IPS DF 6.9 (cell line): ENCODE data around the gene MYH9.
"Not testable (repeated sequence)": the region's sequence is repeated elsewhere in the genome, so short reads cannot be mapped to it uniquely, and the experiment has no call there.

Experiments used
- DNase-seq: peaks from one replicate; pipeline ENCODE4 v3.0.0-alpha.2; 2013; ENCODE audit warnings: low read depth, low spot score
- H3K27ac ChIP-seq: one replicate; pipeline ENCODE4 v1.5.1; 2013; ENCODE audit warnings: low read length, control low read depth
- H3K27me3 ChIP-seq: 2 replicates; pipeline ENCODE4 v1.6.1; 2013; ENCODE audit warnings: mild to moderate bottlenecking, low read length; ENCODE audit not compliant: control insufficient read depth, insufficient read depth
- H3K36me3 ChIP-seq: 2 replicates; pipeline ENCODE4 v1.6.1; 2013; ENCODE audit warnings: low read length; ENCODE audit not compliant: control insufficient read depth, insufficient read depth
- H3K4me1 ChIP-seq: 2 replicates; pipeline ENCODE4 v1.6.1; 2013; ENCODE audit warnings: low read length; ENCODE audit not compliant: control insufficient read depth, insufficient read depth
- H3K4me3 ChIP-seq: 2 replicates; pipeline ENCODE4 v1.5.1; 2013; ENCODE audit warnings: mild to moderate bottlenecking, low read length
- H3K9me3 ChIP-seq: 2 replicates; pipeline ENCODE4 v1.6.1; 2013; ENCODE audit warnings: low read length, inconsistent platforms; ENCODE audit not compliant: control insufficient read depth, insufficient read depth
- WGBS: extraction: QIAGEN DNeasy Blood & Tissue Kit; methylation state at CpG from one replicate; pipeline ENCODE4 v1.1.7; 2013; ENCODE audit warnings: mixed read lengths, missing lambda C conversion rate; ENCODE audit not compliant: insufficient read length, insufficient coverage; 5-methylcytosine and 5-hydroxymethylcytosine counted together

MYH9 gene

DNA sequence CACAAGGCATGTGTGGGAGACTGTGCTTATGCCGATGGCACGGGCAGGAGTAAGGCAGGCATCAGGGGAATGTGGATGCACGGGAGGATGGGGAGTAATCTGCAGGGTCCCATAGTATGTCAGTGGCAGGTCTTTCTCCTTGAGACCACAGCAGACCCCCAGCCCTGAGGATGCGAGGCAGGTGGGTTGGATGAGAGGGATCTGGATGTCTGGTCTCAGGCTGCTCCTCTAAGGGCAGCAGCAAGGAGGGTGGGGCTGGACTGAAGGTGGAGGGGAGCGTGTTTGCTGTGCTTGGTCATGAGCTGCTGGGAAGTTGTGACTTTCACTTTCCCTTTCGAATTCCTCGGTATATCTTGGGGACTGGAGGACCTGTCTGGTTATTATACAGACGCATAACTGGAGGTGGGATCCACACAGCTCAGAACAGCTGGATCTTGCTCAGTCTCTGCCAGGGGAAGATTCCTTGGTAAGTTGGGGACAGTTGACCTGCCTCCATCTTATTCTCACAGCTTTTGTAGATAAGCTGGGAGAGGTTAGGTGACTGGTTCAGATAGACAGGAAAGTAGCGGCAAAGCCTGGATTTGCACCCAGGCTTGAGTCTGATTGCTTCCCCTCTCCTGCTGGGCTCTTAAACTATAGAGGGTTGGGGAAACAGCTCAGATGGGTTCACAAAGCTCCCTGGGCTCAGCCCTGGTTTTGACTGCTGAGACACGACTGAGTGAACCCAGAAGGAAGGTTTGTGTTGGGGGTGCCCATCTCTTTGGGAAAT is 134.8 kb downstream of the MYH9 start, which contains the start of gene APOL1:
Gene APOL1 (plus strand): TSS at position 380 of the 769 bp plus-strand sequence. CDS start 1,823 bp downstream, outside the sequence.
- no peaks in the 10 kb centered on the region for H3K9me3 ChIP-seq

DNA sequence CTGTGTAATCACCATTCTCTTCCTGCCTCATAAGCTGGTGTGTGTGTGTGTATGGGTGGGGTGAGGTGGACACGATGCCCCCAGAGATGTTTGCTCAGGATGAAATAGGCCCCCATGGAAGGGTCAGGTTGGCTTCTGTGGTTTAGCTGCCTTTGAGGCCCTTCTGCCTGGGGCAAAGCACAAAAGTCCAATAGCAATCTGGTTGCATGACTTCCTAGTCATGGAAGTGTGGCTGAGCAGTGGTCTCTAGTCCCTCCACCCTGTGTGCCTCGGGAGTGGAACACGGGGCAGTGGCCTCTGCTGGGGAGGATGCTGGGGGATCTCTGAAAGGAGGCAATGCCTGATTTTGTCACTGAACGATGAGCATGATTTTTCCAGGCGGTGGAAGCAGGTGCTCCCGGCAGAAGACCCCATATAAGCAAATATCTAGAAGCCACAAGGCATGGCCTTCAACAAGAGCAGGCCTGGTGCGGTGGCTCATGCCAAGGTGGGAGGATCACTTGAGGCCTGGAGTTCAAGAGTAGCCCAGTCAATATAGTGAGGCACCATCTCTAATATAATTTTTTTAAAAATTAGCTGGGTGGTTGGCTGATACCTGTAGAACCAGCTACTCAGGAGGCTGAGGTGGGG is 135.7 kb downstream of the MYH9 start:
- DNase-seq, H3K4me3 ChIP-seq, H3K36me3 ChIP-seq, H3K9me3 ChIP-seq, H3K4me1 ChIP-seq, H3K27ac ChIP-seq, H3K27me3 ChIP-seq: not testable (repeated sequence)
- no CpG with 5 or more reads among the region's 7 CpGs for WGBS

More for the DNA sequence above, 134.8 kb downstream of the MYH9 start, which contains the start of gene APOL1:
- WGBS: no CpG with 5 or more reads among the region's 10 CpGs
- Histone ChIP-seq H3K4me3 (no peak within 1 kb of the TSS), H3K27me3 (no peaks in the 10 kb centered on the region), H3K36me3 (no peaks in the 10 kb centered on the region), H3K4me1 (no peaks in the 10 kb centered on the region), H3K27ac (no peak within 1 kb of the TSS)
- no peak for DNase-seq

DNA sequence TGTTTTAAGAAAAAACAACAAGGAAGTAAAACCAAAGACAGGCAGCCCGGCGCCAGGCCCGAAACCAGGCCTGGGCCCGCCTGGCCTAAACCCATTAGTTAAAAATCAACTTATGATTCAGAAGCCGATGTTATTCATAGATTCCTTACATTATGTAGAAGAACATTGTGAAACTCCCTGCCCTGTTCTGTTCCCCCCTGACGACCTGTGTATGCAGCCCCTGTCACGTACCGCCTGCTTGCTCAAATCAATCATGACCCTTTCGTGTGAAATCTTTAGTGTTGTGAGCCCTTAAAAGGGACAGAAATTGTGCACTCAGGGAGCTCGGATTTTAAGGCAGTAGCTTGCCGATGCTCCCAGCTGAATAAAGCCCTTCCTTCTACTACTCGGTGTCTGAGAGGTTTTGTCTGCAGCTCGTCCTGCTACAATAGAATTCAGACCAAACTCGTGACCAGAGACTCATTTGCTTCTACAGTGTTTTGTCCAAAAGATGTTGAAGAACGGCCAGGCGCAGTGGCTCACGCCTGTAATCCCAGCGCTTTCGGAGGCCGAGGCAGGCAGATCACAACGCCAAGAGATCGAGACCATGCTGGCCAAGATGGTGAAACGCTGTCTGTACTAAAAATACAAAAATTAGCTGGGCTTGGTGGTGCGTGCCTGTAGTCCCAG is 137.3 kb downstream of the MYH9 start:
- not testable (repeated sequence) for H3K9me3 ChIP-seq, DNase-seq, H3K4me3 ChIP-seq, H3K27ac ChIP-seq, H3K4me1 ChIP-seq, H3K27me3 ChIP-seq, H3K36me3 ChIP-seq
- WGBS: no CpG with 5 or more reads among the region's 24 CpGs

DNA sequence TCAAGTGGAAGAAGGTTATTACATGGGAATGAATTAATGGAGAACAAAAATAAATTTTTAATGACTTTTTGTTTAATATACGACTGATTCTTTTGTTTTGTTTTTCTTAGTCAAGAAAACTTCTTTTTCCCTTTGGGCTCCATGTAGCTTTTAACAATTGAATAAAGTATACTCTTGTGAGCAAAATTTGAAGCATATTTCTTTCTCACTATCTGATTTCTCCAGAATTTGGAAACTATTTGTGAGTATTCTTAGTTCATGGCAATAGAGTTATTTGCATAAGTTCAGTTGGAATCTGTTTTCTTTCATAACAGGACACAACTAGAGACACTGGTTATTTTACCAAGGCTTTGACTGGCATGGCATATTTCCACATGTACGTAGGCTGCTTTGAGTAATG is 138.6 kb downstream of the MYH9 start:
- no peak for DNase-seq
- no peaks in the 10 kb centered on the region for H3K9me3 ChIP-seq
- no peak overlapping the region for H3K27ac ChIP-seq
- WGBS: no CpG with 5 or more reads among the region's 2 CpGs
- no peaks in the 10 kb centered on the region for H3K4me1 ChIP-seq
- no peaks in the 10 kb centered on the region for H3K27me3 ChIP-seq
- no peaks in the 10 kb centered on the region for H3K36me3 ChIP-seq
- H3K4me3 ChIP-seq: no peak overlapping the region

DNA sequence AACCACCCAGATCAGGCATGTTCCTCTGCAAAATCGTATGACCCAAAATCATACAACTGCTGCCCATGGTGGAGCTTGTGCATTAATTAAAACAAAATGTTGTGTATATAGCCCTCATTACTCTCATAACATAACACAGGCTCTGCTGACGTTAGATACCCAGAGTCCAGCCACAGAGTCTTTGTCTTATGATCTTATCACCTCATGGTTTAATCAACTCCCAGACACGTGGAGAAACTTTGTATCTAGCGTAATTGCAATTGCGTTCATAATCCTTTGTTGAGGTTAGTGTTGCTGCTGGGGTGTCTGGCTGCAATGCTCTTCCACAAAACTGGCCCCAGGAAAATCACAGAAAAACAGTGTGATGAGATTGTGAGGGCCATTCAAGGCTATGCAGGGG is 139.8 kb downstream of the MYH9 start:
- H3K27me3 ChIP-seq: no peaks in the 10 kb centered on the region
- H3K9me3 ChIP-seq: no peaks in the 10 kb centered on the region
- no CpG with 5 or more reads among the region's 5 CpGs for WGBS
- H3K4me1 ChIP-seq: no peaks in the 10 kb centered on the region
- H3K27ac ChIP-seq: no peak overlapping the region
- no peak for DNase-seq
- H3K4me3 ChIP-seq: no peak overlapping the region
- no peaks in the 10 kb centered on the region for H3K36me3 ChIP-seq

DNA sequence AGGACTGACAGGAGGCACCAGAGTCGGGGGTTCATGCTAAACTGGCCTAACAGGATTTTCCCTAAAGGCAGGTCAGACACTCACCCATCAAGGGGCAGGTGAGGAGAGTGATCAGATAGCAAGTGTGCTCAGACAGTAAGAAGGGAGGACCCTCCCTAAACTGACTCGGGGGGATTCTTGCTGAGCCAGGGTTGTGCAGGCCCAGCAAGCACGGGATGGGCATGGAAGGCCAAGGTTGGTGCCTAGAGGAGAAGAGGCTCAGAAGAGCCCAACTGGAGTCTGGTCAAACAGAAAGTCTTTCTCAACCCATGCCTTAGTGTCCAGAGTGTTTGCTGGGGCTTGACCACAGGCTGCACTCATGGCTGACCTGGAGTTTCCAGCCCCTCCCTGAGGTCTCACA is 141.0 kb downstream of the MYH9 start:
- no CpG with 5 or more reads among the region's 3 CpGs for WGBS
- H3K27ac ChIP-seq: no peak overlapping the region
- DNase-seq: no peak

DNA sequence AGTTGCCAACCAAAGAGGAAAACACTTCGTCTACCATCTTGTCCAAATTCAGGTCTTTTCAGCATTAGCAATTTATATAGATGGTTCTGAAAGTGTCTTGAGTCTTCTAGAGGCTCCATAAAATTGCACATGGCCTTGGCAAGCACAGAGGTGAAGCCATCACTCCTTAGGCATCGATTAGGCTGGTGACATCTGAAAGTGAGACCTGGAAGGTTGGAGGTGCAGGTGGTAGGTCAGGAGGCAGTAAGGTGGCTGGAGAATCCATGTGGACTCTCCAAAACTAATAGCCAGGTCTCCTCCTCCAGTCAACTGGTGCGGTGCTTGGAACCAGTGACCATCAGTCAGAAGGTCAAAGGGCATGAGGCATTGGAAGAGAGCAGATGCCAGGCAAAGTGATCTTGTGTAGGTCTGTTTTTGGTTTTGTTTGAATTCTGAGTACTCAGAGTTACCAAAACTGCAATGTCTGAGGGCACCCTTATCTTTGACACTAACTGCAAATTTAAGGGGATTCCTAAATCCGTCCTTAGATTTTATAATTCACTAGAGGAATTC is 141.9 kb downstream of the MYH9 start:
- H3K4me1 ChIP-seq: no peaks in the 10 kb centered on the region
- no peak for DNase-seq
- H3K9me3 ChIP-seq: no peaks in the 10 kb centered on the region
- no peak overlapping the region for H3K4me3 ChIP-seq
- no peaks in the 10 kb centered on the region for H3K36me3 ChIP-seq
- WGBS: no CpG with 5 or more reads among the region's 4 CpGs
- H3K27me3 ChIP-seq: no peaks in the 10 kb centered on the region
- H3K27ac ChIP-seq: no peak overlapping the region

More for the DNA sequence above, 141.0 kb downstream of the MYH9 start:
- Histone ChIP-seq H3K27me3 (no peaks in the 10 kb centered on the region), H3K36me3 (no peaks in the 10 kb centered on the region), H3K4me3 (no peak overlapping the region), H3K4me1 (no peaks in the 10 kb centered on the region), H3K9me3 (no peaks in the 10 kb centered on the region)

DNA sequence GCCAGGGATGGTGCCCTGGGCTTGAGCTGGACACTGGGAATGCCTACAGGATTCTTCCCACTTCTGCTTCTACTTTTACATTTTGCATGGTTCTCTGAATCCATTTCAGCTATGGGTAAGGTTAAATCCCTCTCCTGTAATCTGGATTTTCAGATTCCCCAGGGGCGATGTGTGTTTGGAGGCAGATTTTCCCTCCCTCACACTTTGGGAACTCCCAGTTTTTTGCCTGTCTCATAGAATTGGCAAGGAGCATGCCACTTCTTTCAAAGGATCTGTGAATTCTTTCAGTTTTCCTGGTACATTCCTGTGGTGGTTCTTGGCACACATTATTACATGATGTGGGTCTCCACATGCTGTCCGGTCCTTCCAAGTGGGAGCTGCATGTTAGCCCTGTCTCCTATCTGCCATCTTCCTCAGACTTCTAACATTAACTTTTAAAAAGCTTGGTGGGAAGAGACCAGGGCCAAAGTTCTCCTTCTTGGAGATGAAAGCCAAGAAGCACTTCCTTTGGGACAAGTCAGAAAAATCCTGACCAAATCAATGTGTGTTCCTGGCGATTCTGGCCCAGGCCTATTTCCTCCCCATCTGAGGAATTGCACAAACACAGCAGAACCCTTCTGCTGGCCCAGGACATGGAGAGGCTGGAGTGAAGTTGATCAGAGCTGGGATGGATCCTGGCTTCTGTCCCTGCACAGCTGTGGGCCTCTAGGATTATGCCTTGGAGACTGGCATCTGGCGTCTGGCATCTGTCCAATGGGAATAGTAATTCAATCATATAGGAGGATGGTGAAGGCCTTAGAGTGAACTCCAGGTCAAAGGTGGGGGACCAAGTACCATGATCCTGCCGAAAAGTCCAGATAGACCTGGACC is 143.0 kb downstream of the MYH9 start:
- no peaks in the 10 kb centered on the region for H3K27me3 ChIP-seq
- H3K27ac ChIP-seq: no peak overlapping the region
- DNase-seq: no peak
- no peaks in the 10 kb centered on the region for H3K9me3 ChIP-seq
- no peak overlapping the region for H3K4me3 ChIP-seq
- H3K4me1 ChIP-seq: no peaks in the 10 kb centered on the region
- no CpG with 5 or more reads among the region's 5 CpGs for WGBS
- H3K36me3 ChIP-seq: no peaks in the 10 kb centered on the region

DNA sequence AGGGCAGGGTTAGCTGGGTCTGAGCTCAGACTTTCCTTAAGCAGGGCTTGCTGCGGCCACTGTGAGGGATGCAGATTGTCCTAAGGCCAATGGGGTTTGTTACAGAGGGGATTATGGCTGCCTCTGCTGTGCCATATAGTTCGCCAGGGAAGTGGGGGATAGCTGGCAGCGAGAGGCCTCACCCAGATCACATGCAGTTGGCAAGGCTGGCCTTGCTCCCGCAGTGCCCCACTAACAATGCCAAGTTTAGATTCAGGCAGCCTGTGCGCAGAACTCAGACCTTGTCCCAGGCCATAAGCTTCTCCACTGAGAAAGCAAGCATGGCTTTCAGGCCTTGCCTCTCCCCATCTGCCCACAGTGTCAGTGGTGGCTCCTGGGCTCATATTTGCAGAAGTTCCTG is 143.8 kb downstream of the MYH9 start:
- no peaks in the 10 kb centered on the region for H3K9me3 ChIP-seq
- no peak overlapping the region for H3K27ac ChIP-seq
- no peaks in the 10 kb centered on the region for H3K36me3 ChIP-seq
- no CpG with 5 or more reads among the region's 5 CpGs for WGBS
- no peak overlapping the region for H3K4me3 ChIP-seq
- no peak for DNase-seq
- no peaks in the 10 kb centered on the region for H3K27me3 ChIP-seq
- H3K4me1 ChIP-seq: no peaks in the 10 kb centered on the region
